Rectal smooth muscle tissue (tissue), 1 donor: ENCODE results near the gene CTSH.

ENCODE experiments used
- H3K27ac ChIP-seq: one replicate; pipeline ENCODE4 v1.7.0; 2013; ENCODE audit warnings: low read depth, low read length, inconsistent platforms
- H3K27me3 ChIP-seq: one replicate; pipeline ENCODE4 v1.7.0; 2013; ENCODE audit warnings: low read length; ENCODE audit not compliant: control insufficient read depth, insufficient read depth
- H3K36me3 ChIP-seq: one replicate; pipeline ENCODE4 v1.7.0; 2013; ENCODE audit warnings: low read length; ENCODE audit not compliant: control insufficient read depth, insufficient read depth
- H3K4me1 ChIP-seq: one replicate; pipeline ENCODE4 v1.7.0; 2013; ENCODE audit warnings: low read length; ENCODE audit not compliant: control insufficient read depth, insufficient read depth
- H3K4me3 ChIP-seq: one replicate; pipeline ENCODE4 v1.7.0; 2013; ENCODE audit warnings: low read length
- H3K9ac ChIP-seq: one replicate; pipeline ENCODE4 v1.7.0; 2013; ENCODE audit warnings: low read length

Gene CTSH

GRCh38 chr15:78968539-78969271, 23.9 kb upstream of the CTSH start:
- H3K36me3 ChIP-seq = no peaks in the 10 kb centered on the region
- H3K4me3 ChIP-seq = no peak overlapping the region
- H3K4me1 ChIP-seq = peaks cover 2% of the 10 kb centered on the region
- H3K27ac ChIP-seq = no peak overlapping the region
- no peak overlapping the region for H3K9ac ChIP-seq
- no peaks in the 10 kb centered on the region for H3K27me3 ChIP-seq

- Histone ChIP-seq H3K27me3 (no peaks in the 10 kb centered on the region), H3K9ac (no peak overlapping the region), H3K4me3 (no peak overlapping the region), H3K27ac (no peak overlapping the region), H3K4me1 (peaks cover 2% of the 10 kb centered on the region), H3K36me3 (no peaks in the 10 kb centered on the region)
Measured at GRCh38 chr15:78968114-78968513, 23.3 kb upstream of the CTSH start.

GRCh38 chr15:78960308-78960707, 15.5 kb upstream of the CTSH start:
- H3K27me3 ChIP-seq = no peaks in the 10 kb centered on the region
- no peak overlapping the region for H3K27ac ChIP-seq
- H3K4me1 ChIP-seq = no peaks in the 10 kb centered on the region

GRCh38 chr15:78959360-78959759, 14.5 kb upstream of the CTSH start:
- H3K4me1 ChIP-seq = no peaks in the 10 kb centered on the region
- H3K9ac ChIP-seq = no peak overlapping the region
- H3K36me3 ChIP-seq = no peaks in the 10 kb centered on the region
- no peaks in the 10 kb centered on the region for H3K27me3 ChIP-seq
- no peak overlapping the region for H3K4me3 ChIP-seq
- no peak overlapping the region for H3K27ac ChIP-seq

More at GRCh38 chr15:78960308-78960707, 15.5 kb upstream of the CTSH start:
- Histone ChIP-seq H3K9ac (no peak overlapping the region), H3K36me3 (no peaks in the 10 kb centered on the region), H3K4me3 (no peak overlapping the region)

GRCh38 chr15:78957416-78958093, 12.7 kb upstream of the CTSH start:
- Histone ChIP-seq H3K27me3 (no peaks in the 10 kb centered on the region), H3K27ac (no peak overlapping the region), H3K4me1 (no peaks in the 10 kb centered on the region), H3K36me3 (no peaks in the 10 kb centered on the region), H3K4me3 (no peak overlapping the region), H3K9ac (no peak overlapping the region)

- Histone ChIP-seq H3K4me1 (no peaks in the 10 kb centered on the region), H3K4me3 (no peak overlapping the region), H3K36me3 (no peaks in the 10 kb centered on the region), H3K9ac (no peak overlapping the region), H3K27ac (no peak overlapping the region), H3K27me3 (no peaks in the 10 kb centered on the region)
Measured at GRCh38 chr15:78956937-78957336, 12.1 kb upstream of the CTSH start.

- H3K9ac ChIP-seq = no peak overlapping the region
- no peak overlapping the region for H3K27ac ChIP-seq
- H3K27me3 ChIP-seq = no peaks in the 10 kb centered on the region
- no peaks in the 10 kb centered on the region for H3K4me1 ChIP-seq
- H3K36me3 ChIP-seq = no peaks in the 10 kb centered on the region
- H3K4me3 ChIP-seq = no peak overlapping the region
Measured at GRCh38 chr15:78955355-78955754, 10.5 kb upstream of the CTSH start.

- Histone ChIP-seq H3K36me3 (no peaks in the 10 kb centered on the region), H3K27me3 (no peaks in the 10 kb centered on the region), H3K9ac (no peak overlapping the region), H3K4me1 (no peaks in the 10 kb centered on the region), H3K27ac (no peak overlapping the region), H3K4me3 (no peak overlapping the region)
Measured at GRCh38 chr15:78951841-78952238, 7.0 kb upstream of the CTSH start.

GRCh38 chr15:78950902-78951840, 6.3 kb upstream of the CTSH start:
- no peak overlapping the region for H3K27ac ChIP-seq
- H3K4me1 ChIP-seq = no peaks in the 10 kb centered on the region

GRCh38 chr15:78950343-78950742, 5.5 kb upstream of the CTSH start:
- no peaks in the 10 kb centered on the region for H3K4me1 ChIP-seq
- H3K27me3 ChIP-seq = no peaks in the 10 kb centered on the region
- no peak overlapping the region for H3K27ac ChIP-seq
- H3K9ac ChIP-seq = no peak overlapping the region
- H3K4me3 ChIP-seq = no peak overlapping the region
- no peaks in the 10 kb centered on the region for H3K36me3 ChIP-seq

More at GRCh38 chr15:78950902-78951840, 6.3 kb upstream of the CTSH start:
- no peak overlapping the region for H3K9ac ChIP-seq
- H3K36me3 ChIP-seq = no peaks in the 10 kb centered on the region
- H3K27me3 ChIP-seq = no peaks in the 10 kb centered on the region
- no peak overlapping the region for H3K4me3 ChIP-seq

- H3K4me1 ChIP-seq = peaks cover under 1% of the 10 kb centered on the region
- H3K4me3 ChIP-seq = no peak overlapping the region
- H3K36me3 ChIP-seq = no peaks in the 10 kb centered on the region
- H3K27ac ChIP-seq = no peak overlapping the region
- H3K9ac ChIP-seq = no peak overlapping the region
- no peaks in the 10 kb centered on the region for H3K27me3 ChIP-seq
Measured at GRCh38 chr15:78949461-78949860, 4.6 kb upstream of the CTSH start.

- Histone ChIP-seq H3K27me3 (no peaks in the 10 kb centered on the region), H3K27ac (no peak overlapping the region), H3K9ac (no peak overlapping the region), H3K4me1 (peaks cover 3% of the 10 kb centered on the region), H3K36me3 (no peaks in the 10 kb centered on the region), H3K4me3 (no peak overlapping the region)
Measured at GRCh38 chr15:78947506-78947905, 2.7 kb upstream of the CTSH start.
